8988T (cell line): ENCODE data around the gene KIF25.

ENCODE experiments used
- DNase-seq: peaks from one replicate; pipeline ENCODE4 v3.0.0; 2011

The KIF25 gene

DNA sequence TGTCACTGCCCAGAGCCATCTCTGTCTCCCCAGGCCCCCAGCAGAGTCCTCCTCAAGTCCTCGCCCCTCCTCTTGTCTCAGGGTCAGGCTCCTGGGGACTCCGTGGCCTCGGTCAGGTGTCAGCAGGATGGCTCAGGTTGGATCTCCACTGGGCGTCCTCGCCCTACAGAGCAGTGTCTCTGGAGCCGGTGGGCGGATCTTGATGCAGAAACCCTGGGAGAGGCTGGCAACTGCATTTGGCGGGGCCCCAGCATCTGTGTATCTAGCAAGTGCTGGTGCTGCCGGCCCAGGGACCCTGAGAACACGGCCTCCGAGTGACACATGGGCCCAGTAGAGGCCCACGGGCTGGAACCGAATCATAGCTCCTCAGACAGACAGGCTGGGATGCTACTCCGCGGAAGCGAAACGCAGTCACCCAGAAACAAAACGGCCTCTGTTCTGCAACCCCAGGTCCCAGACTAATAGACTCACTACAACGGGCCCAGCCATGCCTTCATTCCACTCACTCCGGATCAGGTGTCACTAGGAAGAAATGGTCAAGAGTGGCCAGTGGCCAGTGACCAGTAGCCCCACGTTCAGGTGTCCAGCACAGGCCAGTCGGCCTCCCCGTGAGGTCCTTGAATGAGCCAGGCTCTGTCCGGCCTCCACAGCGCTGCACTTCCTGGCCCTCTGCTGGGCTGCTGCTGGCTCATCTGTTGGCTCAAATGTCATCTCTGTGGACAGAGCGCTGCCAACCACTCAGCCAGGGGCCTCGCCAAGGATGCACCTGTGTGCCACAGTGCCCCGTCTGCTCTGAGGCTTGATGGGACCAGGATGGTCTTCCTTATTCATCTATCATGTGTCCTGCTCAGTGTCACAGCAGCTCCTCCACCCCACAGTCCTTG, 94.2 kb downstream of the KIF25 start:
- DNase-seq, result no peak

DNA sequence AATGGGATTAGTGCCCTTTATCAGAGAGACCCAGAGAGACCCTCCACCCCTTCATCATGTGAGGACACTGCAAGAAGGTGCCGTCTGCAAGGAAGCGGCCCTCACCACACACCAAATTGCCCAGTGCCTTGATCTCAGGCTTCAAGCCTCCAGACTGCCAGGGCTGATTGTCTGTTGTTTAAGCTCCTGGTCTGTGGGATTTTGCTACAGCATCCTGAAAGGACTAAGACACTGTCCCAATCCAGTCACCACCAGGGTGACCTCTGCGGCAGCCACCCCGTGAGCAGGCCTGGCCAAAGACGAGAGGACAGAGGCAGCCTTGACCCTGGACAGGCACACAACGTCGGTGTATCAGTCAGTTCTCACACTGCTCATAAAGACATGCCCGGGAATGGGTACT, 95.1 kb downstream of the KIF25 start:
- DNase-seq, result no peak

DNA sequence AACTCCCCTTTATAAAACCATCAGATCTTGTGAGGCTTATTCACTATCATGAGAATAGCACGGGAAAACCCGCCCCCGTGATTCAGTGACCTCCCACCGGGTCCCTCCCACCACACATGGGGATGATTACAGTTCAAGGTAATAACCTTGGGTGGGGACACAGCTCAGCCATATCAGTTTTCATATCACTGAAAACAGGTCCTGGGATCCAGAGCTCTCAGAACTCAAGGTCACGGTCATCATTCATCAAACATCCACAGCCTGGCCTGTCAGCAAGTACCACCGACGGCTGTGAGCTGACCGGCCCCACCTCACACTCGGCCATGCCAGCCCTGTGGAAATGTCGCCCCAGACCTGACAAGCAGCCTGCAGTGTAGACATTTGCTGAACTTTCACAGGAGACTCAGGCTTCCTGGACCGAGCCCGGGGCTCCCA, 95.6 kb downstream of the KIF25 start:
- no peak for DNase-seq

DNA sequence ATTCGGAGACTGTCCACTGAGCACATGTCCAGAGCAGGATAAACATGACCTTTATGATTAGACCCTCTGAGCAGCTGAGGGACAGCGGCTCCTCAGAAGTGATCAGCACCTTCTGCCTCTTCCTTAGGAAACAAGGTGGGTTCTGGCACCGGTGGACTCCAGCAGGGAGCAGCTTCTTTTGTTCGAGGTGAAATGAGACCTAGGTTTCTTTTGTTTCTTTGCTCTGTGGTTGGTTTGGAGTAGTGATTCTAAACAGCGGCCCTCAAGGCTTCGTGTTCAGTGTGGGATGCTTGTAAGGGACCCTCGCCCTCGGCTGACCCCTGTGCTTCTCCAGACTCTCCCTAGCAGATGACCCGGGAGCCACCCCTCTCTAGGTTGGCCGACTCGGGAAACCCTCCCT, 96.2 kb downstream of the KIF25 start:
- DNase-seq, result no peak
